ENCODE measurements around the gene TXNDC5.

Gene TXNDC5

DNA sequence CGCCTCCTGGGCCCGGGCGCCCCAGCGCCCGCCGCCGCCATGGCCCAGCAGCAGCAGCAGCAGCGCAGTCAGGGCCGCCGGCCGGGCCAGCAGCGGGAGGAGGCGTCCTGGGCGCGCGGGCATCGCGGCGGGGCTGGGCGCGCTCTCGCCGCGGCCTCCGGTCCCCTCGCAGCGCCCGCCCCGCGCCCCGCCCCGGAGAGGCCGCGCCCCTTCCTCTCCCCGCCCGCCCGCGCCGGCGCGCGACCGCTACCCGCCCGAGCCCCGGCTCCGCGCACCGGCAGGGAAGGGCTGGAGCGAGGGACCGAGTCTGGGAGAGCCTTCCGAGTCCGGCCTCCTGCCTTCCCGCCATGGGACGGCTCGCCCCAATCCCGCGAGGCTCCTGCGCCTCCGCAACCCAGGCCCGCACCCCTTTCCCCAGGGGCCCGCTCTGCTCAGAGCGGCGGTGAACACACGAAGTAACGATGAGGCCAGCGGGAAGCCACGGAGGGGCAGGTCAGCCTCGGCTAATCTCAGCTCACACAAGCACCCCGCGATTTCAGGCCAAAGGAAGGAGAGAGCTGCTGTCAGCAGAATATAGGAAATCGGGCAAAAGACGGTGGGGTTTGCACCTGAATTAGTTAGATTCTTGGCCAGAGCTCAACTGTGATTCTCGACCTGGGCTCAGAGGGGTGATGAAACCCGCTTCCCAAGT is at the start of gene TXNDC5:
Gene TXNDC5 (minus strand): TSS at position 135 of the 691 bp plus-strand sequence. CDS start 12 bp downstream, at position 123.
- no peak for DNase-seq (ENCODE audit: low read depth)

DNA sequence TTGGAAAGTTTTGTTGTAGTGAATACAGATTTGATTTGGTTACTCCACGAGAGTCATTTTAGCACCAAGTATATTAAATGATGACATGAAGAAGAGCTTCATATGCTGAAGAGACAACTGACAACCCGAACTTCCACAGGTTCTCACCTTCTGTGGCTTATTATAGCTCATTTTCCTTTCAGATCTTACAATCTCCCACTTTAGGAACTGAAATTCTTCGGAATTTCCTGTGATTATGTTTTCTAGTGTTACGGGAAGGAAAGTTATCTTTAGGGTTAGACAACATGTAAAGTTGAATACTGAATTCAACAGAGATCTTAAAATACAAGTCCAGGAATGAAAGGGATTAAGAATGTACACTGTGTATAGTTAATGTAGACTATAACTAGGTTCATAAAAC is 49.6 kb upstream of the TXNDC5 start:
- no peak for DNase-seq (ENCODE audit: low read depth)

DNA sequence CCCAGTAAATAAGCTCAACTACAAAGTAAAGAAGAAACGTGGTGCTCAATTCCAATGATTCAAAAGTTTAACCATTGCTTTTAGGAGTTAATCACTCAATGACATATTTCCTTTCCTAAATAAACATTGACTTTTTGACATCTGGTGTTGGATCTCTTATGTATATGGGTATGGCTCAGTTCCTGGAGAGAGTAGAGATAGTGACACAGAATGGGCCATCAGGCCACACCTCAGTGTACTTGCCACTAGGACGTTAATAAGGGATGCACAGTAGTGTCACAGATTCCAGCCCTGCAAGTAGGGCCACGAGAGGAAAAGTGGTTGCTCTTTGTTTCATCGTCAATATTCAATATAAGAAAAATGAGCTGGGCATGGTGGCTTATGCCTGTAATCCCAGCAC is 48.9 kb upstream of the TXNDC5 start:
- no peak for DNase-seq (ENCODE audit: low read depth)

DNA sequence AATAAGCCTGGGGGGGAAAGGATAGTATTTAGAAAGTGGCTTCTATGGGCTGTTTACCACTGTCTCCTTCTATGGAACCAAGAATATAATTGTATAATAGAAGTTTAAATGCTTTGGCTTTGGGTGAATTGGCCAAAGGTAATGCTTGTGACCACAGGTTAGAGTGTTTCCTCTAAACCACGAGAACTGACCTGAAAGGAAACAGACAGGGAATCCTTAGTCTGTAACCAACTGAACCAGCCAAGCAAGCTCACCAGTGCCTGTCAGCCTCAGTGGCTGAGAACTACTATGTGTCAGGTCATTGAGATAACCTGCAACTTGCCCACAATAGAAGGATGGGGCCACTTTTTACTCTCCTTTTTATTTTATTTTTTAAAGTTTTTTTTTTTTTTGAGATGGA is 47.9 kb upstream of the TXNDC5 start:
- no peak for DNase-seq (ENCODE audit: low read depth)

DNA sequence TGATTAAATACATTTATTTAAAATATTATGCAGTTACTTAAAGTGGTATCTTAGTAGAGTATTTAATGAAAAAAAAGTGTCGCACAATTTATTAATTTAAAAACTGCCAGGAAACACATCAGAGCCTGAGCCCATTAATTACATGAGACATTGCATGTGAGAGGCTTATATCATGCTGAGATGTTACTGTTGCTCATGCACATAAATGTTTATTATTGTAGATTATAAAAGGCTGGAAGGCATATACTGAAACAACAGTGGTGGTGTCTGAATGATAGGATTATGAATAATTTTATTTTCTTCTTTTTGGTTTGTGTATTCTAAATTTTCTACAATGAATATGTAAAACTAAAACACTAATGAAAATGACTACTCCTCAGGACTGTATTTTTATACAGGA is 45.7 kb upstream of the TXNDC5 start:
- no peak for DNase-seq (ENCODE audit: low read depth)

DNA sequence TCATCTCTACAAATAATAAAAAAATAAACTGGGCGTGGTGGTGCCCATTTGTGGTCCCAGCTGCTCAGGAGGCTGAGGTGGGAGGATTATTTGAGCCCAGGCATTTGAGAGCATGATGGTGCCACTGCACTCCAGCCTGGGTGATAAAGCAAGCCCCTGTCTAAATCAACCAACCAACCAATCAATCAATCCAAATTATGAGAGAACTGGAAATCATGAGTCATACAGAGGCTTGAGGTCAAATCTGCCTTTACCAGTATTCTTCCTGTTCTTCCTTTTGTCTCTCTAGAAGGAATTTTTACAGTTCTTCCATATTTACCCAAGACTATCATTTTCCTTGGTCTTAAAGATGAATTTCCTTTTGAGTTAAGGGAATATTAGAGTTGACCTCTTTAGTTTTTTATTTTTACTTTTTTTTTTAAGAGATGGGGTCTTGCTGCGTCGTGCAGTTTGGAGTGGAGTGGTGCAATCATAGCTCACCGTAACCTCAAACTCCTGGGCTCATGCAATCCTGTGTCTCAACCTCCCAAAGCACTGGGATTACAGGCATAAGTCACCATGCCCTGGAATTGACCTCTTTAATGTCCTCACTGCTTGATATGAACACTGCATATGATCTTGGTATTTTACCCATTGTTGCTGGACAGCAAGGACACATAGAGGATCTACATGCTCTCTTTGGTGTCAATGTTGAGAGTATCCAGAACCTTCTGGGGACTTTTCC is 44.1 kb upstream of the TXNDC5 start:
- DNase-seq (ENCODE audit: low read depth), result no peak

DNA sequence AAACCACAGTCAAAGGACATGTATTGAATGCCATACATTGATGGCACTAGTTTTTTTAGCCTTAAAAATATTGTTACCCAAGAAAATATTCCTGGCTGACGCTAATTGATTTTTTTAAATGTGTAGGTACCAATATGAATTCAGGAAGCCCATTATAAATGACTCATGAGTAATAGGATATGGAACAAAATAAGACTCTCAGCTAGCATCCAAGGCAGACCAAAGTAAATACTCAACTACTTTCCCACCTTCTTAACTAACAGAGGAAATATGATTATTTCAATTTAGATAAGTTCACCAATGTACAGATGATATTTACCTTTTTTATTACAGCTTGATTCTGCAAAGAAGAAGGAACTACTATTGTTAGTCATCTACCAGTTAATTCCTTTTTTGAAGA is 43.2 kb upstream of the TXNDC5 start:
- no peak for DNase-seq (ENCODE audit: low read depth)

DNA sequence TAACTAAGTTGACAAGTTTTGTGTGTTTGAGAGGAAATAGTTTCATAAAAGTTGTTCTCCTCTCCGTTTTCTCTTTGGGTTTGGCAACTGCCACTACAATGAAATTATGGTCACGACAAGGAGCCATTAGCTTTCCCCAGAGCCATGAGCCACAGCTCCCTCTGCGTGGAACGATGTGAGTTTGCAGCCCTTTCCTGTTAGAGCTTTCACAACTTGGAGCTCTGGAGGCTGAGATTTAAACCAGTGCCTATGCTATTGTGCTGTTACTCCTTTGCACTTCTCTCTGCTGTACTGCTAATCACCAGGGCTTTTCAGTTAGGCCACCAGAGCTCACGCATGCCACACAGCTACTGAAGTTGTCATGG is 29.3 kb upstream of the TXNDC5 start:
- no peak for DNase-seq (ENCODE audit: low read depth)

DNA sequence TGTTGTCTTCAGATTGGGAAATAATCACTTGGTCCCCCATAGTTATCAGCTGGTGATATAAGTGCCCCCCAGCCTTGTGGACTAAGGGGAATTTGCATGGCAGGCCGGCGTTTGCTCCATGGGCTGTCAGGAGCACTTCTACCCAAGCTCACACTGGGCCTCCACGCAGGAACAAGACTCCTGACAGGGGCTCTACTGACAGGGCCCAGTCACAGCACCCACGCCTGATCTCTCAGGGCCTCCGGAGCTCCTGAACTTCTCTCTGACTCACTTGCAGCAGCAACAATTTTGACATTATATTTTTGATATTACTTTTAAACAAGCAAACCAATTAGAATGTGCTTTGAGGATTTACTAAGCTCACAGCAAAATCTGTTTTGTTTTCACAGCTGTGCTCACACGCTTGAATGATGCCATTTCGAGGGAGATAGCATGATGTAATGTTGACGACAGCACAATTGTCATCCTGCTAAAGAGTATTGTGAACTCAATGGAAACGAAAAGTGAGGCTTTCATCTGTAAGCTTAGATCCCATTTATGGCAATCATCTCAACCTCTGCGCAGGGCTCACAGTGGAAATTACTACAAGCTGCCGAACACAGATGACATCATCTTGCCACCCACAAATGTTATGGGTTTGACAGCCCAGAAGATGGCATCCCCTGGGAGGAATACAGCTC is 28.7 kb upstream of the TXNDC5 start:
- DNase-seq (ENCODE audit: low read depth), result no peak

DNA sequence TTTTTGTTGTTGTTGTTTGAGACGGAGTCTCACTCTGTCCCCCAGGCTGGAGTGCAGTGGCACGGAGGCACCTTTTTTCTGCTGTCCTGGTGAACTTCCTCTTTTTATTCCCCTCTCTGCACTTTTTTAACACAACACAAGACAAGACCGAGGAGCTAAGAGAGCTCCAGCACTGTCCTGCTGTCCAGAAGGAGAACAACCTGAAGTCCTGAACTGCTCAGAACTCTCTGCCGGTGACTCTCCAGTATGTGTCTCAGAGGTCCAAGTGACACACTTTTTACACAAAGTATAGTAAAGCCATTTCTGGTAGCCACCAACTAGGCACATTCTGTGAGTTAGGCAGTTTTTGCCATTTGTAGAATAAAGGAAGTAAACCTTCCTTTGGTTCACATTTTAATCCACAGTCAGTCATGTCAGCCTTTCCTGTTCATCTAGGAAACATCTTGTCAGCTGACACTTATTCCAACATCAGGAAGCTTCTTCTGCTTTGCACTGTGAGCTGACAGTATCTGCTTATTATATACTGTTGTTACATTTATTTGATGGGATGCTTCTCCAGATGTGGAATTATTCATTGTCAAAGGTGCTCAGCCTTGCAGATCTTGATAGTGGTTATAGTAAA is 28.1 kb upstream of the TXNDC5 start:
- no peak for DNase-seq (ENCODE audit: low read depth)

DNA sequence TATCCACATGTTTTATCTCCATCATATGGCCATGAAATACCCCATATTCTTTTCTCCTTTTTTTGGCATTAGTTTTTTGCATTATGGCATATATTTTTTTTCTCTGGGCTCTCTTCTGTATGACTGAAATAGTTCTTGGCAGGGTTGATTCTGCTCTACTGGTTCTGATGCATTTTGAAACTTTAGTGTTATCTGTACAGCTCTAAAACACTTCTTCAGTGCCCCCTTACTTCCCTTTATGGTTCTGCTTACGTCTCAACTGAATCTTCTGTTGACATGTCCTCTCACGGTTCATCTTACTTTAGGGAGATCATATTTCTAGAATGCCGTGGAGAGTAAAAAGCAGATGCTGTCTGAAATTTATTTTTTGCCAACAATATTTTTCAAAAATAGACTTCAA is 23.2 kb upstream of the TXNDC5 start:
- DNase-seq (ENCODE audit: low read depth), result no peak

DNA sequence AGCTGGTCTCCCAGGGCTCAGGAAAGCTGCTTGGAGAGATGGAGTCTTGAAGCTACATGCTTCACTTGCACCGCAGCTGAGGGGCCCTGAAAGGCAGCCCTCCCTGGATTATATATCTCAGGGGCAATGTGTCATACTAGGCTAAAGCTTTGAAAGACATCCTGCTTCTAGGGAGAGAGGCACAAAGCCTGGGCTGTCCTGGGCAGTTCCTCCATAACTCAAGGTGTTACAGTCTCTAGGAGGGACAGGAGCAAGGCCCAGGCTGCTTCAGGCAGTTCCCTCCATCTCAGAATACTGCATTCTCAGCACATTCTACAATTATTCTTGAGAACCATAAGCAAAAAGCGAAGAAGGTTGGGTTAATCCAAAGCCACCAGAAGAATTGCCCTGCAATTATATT is 22.0 kb upstream of the TXNDC5 start:
- DNase-seq (ENCODE audit: low read depth), result no peak

DNA sequence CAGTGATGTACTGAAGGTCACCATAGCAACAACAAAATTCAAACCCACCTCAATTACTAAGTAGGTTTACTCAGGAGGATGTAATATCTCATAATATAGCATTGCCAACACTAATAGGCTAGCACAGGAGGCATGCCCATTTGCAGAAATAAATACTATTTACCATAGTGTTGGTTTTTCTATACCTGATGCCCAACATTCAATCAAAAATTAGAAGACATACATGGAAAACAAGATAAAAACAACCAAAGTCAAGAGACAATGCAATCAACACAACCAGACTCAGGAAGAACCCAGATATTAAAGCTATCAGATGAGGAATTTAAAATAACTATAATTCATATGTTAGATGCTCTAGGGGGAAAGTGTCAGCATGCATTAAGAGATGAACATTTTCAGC is 14.3 kb upstream of the TXNDC5 start:
- DNase-seq (ENCODE audit: low read depth), result no peak

DNA sequence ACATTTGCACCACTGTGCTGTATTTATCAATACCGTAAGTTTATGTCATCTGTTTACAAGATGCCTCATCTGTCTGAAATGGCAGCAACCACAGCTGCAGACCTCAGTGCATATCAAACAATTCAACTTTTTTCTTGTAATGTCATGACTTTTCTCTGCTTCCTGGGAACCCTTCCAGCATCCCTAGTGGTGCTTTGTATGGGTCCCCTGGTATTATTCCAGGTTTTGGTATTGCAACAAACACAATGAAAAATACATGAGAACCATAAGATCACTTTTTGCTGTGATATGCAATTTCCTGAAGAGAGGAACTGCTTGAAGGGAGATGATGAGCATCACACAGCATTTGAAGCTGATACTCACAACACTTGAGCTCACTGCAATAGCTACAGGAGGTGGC is 12.0 kb upstream of the TXNDC5 start:
- DNase-seq (ENCODE audit: low read depth), result no peak

DNA sequence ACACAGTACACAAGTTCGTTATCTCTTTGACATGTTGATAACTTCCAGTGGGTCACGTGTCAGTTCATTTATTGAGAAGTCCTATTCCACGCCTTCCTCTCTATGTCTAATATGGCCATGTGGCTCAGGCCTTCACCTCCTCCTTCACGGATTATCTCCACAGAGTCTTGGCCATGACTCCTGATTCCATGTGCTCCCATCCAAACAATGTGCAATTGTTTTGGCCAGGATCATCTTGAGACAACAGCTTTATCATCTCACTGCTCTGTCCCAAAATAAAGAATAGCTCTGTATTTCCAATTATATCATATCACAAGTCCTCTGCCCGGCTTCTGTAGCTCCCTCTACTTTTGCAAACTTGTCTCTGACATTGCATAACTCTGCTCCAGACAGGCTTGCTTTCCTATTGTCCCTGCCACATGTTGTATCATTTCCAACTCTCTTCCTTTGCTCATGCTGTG is 11.1 kb upstream of the TXNDC5 start:
- DNase-seq (ENCODE audit: low read depth), result no peak

DNA sequence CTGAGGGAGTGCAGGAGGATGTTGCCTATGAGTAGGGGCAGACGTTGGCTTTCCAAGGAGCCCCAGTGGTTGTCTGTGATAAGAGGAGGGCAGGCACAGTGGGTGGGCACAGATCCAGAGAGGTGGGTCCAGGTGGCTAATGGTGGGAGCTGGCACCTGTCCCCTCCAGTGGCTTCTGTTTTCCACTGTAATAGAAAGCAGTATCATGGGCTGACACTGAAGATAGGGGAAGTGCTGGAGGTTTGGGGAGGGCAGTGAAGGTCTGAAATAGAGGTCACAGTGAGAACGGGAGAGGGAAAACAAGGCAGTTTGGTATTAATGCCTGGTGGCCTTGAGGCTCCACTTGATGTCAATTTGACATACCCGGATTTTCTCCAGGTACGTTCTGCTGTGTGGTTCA is 10.5 kb upstream of the TXNDC5 start:
- DNase-seq (ENCODE audit: low read depth), result no peak

DNA sequence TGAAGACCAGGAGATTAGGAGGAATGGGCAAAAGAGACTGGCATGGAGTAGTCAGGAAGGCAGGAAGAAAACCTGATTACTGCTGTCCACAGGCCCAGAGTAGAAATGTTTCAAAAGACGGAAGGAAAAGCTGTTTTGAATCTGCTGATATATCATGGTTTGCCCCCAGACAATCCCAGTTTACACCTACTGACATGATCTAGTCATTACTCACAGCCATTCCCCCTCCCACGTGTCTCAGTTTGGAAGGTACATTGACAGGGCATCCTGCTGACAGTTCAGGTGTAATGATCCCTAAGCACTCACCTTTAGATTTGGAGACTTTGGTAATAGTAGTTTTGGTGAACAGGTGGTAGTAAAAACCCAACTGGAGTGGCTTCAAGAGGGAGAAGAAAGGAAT is 9.8 kb upstream of the TXNDC5 start:
- no peak for DNase-seq (ENCODE audit: low read depth)

DNA sequence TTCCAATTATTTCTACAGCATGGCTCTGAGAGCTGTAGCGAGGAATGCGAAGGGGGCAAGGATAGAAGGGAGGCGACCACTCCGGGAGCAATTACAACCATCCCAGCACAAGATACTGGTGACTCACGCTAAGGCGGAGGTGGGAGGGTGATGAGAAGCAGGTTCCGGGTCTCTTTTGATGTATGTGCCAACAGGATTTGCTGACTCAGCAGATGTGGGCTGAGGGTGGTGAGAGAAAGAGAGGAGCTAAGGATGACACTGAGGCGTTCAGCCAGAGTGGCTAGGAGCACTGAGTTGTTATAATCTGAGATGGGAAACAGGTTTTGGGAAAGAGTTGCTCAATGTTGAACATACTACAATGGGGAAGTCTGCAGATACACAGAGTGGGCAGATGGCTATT is 9.3 kb upstream of the TXNDC5 start:
- no peak for DNase-seq (ENCODE audit: low read depth)

DNA sequence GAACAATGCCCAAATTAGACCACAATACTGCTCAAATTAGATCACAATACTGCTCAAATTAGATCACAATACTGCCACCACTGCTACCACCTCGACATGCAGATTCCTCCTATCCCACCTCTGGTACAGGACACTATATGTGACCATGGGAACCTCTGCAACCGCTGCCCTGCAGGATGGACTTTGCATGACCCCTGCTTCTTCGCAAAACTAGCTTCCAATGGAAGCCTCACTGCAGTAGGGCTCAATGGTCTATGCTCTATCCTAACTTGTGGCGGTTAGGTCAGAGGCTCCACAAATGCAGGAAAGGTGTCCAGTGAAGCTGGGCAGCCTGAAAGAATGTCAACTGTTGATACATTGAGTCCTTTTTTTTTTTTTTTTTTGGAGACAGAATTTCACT is 7.8 kb upstream of the TXNDC5 start:
- no peak for DNase-seq (ENCODE audit: low read depth)

DNA sequence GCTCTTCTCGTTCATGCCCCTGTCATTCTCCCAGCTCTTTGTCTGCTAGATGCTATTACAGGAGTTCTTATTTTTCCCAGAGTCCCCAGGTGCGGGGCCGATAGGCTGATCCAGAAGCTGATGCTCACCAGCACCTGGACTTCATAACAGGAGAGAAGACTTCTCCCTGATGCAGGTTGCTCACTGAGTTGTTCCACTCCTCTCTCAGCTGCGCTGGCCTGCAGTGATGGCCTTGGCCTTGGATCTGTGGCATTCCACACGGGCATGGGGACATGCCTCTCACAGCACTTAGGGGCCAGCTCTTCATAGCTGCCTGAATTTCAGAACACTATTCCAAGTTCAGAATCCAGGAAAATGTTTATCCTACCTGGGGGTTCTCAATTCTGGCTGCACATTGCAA is 7.1 kb upstream of the TXNDC5 start:
- no peak for DNase-seq (ENCODE audit: low read depth)

DNA sequence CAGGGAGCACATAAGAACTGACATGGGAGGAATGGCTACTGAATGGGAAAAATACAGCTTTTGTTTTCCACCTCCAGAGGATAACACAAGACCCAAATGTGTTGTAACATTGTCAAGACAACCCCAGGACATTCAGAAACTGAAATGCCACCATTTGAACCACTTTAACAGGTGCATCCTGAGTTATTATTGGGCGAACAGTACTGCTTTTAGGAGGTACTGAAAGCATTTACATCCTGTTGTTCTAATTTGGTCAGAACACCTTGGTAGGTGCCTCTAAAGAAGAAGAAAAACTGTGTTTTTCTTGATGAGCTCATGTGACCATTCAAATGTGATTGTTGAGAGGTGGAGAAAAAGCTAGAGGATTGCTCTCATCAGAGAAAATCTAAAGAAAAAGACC is 6.4 kb upstream of the TXNDC5 start:
- no peak for DNase-seq (ENCODE audit: low read depth)

DNA sequence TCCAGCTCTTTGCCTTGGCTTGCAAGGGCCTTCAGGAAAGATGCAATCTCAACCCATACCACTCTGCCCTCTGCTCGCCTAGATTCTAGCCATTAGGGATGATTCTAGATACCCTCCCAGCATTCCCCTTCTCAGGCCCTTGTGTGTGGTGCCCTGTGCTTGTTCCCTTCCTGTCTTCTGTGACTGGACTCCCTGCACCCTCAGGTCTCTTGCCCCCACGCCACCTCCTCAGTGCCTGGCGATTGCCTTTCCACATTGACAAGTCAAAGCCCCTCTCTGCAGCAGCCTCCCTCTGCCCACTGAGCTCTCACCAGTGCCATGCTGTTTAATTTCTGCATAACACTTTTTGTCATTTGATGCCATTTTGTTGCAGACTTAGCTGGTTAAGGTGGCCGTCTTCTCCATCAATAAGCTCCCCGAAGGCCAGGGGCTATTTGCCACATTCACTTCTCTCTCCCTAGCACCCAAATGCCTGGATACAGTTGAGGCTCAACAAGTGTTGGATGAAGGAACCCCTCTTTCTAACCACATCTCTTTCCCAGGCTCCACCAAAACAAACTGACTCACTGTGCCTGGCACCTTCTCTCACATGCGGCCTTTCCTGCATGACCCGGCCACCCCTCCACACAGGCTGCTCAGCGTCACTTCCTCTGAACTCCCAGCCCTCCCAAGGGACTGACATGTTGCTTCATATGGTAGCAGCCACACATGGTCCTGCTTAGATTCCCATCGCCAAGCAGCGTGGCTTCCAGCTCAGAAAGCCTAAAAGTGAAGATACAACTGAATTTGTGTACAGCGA is 4.6 kb upstream of the TXNDC5 start:
- DNase-seq (ENCODE audit: low read depth), result no peak

All from HS-27A (cell line).